Activated CD8-positive, alpha-beta memory T cell treated with anti-CD3 and anti-CD28 coated beads, Interleukin-2, amount 50 U/mL, for 24 hours (primary cell): ENCODE results near the gene FBXL16.

ENCODE experiments used
- DNase-seq: peaks from one replicate; pipeline ENCODE4 v3.0.0-alpha.2; 2020; ENCODE audit errors: extremely low read depth

FBXL16 gene

DNA sequence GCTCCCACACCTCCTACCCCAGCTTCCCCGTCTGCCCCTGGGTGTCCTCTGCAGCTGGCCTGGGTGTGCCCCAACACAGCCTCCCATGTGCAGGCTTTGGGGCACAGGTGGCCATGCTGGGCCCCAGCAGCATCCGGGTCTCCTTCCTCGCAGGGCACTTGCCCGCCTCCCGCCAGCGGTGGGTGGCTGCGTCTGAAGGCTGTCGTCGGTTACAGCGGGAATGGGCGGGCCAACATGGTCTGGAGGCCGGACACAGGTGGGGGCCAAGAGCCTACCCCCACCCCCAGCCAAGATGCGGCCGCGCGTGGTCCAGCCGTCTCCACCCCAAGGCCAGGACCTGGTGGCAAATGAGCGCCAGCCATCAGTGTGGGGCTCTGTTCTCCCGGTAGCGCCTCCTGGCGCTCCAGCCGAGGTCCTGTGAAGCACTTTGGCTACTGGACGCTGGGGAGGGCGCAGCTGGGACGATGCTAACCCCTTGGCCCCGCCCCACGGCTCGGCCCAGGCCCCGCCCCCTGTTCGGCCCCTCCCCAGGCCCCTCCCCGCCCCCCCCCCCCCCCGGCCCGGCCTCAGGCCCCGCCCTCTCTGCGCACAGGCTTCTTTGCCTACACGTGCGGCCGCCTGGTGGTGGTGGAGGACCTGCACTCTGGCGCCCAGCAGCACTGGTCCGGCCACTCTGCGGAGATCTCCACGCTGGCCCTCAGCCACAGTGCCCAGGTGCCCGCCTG lies 45.0 kb downstream of the FBXL16 start:
- no peak for DNase-seq

DNA sequence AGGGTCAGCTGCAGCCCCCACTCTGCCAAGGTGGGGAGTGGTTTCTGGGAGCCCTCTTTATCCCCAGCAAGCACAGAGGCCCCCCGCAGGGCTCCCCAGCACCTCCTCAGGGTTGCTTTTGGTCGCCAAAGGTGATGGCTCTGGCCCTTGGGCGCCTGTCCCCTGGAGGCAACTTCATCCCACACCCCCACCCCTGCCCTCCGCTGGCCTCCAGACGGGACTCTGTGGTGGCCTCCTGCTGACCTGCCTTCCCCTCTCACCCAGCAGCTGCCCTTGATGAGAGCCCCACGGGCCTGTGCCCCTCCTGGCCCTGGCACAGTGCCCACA lies 45.5 kb downstream of the FBXL16 start:
- DNase-seq: no peak

DNA sequence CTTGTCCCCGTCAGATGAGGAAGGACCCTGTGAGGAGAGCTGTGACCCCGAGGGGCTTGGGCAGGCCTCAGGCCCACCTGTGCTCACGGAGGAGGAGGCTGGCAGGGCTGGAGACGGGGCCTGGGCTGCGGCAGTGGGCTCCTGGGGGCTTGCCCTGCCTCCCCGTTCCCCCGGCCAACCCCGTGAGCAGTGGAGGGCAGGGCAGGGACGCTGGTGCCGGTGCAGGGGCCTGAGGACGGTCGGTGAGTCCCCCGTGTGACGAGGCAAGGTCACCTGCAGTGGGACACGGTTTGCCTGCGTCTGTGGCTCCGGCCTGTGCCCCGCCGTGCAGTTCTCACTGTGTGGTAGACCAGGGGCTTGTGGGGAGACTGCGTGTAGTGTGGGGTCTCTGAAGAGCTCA lies 46.0 kb downstream of the FBXL16 start:
- no peak for DNase-seq

DNA sequence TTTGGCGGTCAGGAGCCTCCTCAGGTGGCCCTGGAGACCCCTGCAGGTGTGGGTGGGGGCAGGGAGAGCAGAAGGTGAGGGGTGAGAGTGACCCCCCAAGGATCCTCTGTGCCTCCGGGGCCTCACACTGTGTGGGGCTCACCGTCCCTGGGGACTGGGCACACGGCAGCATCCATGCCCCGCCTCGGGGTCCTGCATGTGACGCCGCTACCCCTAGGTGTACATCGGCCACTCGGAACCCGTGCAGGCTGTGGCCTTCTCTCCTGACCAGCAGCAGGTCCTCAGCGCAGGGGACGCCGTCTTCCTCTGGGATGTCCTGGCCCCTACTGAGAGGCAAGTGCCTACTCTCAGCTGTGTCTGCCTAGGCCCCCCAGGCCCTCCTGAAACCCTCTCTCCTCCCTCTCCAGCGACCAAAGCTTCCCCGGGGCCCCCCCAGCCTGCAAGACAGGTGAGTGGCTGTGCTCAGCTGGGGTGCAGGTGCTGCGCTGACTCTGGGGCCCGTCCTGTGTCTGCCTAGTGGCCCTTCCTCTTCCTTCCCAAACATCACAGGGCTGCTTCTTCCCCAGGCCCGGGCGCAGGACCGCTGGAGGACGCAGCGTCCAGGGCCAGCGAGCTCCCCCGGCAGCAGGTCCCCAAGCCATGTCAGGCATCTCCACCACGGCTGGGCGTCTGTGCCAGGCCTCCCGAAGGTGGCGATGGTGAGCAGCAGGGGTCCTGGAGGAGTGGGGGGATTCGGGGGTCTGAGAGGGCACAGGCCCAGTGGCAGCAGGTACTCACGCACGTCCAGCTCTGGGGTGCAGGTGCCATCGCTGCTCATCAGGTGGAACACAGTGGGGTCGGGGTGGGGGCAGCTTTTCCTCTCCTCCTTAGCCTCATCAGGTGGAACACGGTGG lies 46.7 kb downstream of the FBXL16 start:
- no peak for DNase-seq

DNA sequence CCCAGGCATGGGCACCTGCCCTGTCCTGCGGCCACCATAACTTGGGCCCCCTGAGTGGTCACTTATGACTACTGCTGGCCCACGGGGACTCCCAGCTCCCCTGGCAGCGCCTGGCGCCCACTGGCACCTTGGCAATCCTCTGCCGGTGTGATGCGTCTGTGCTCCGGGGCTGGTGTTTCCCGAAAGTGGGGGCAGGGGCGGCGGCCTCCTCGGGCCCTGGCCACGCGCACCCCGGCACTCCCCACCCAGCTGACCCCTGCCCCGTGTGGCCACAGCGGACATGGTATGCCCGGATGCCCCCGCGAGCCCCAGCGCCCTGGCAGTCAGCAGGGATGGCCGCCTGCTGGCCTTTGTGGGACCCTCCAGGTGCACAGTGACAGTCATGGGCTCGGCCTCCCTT lies 48.1 kb downstream of the FBXL16 start:
- no peak for DNase-seq

DNA sequence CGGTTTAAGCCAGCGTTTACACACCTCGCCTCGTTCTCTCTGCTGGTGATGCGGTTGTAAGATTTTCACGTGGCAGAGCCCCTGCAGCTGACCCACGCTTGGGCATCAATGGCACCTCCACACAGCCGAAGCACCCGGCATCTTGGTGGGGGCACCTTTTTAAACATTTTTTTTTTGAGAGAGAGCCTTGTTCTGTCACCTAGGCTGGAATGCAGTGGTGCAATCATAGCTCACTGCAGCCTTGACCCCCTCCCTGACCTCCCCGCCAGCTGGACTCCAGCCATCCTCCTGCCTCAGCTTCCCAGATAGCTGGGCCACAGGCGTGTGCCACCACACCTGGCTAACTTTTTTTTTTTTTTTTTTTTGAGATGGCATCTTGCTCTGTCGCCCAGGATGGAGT lies 51.6 kb downstream of the FBXL16 start:
- no peak for DNase-seq

DNA sequence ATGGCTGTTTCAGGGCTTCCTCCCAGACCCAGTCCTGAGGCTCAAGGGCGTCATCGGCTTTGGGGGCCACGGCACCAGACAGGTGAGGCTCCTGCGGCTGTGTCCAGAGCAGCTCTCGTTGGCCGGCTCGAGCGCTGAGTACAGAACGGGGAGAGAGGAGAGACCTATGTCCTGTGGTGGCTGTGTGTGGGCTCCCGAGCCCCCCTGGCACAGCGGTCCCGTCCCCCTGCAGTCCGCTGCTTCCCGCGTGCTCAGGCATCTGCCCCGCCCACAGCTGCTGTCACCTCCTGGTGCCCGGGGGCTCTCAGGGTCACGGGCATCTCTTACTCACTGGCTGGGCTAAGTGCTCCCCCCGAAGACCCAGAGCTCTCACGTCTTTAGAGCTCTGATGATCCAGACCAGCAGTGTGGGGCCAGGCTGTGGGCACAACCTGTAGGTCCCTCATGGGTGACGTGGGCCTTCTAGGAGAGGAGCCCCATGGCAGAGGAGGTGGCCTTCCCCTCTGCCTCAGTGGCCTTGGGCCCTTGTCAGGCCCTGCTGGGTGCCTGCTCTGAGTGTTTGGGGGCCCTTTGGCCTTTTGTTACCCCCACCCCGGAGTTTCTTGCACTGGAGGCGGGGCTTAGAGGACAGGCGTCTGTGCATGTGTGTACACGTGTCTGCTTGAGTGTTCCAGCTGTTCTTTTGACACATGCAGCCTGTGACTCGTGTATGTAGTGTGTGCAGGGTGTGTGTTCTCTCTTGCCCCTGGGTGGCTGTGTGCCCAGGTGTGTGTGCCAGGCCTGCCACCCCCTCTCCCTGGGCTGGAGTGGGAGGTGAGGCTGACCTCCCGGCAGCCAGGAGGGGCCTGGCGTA lies 52.9 kb downstream of the FBXL16 start:
- no peak for DNase-seq

DNA sequence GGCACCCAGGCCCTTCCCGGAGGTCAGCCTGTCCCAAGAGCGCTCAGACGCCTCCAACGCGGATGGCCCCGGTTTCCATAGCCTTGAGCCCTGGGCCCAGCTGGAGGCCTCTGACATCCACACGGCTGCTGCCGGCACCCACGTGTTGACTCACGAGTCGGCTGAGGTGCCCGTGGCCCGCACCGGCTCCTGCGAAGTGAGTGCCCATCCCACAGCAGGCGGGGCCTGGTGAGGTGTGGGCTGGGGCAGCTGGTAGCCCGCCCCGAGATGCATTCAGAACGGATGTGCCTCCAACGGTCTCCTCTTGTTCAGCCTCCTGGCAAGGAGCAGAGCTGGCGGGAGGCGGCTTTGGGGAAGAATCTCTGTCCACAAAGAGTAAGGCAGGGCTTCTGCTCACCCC lies 53.8 kb downstream of the FBXL16 start:
- DNase-seq: no peak

DNA sequence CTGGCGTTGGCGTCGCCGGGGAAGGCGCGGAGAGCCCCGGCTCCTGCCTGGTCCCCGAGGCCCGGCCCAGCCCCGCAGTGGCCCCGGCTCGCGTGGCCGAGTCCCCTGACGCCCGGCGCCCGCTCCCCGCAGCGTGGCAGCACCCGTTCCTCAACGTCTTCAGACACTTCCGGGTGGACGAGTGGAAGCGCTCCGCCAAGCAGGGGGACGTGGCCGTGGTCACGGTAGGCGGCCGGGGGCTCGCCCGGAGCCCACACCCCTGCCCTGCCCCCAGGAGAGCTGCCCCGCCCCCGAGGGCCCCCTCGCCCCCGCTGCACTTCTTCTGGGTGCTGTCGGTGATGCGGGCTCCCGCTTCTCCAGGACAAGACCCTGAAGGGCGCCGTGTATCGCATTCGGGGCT lies 56.0 kb downstream of the FBXL16 start:
- DNase-seq: no peak

DNA sequence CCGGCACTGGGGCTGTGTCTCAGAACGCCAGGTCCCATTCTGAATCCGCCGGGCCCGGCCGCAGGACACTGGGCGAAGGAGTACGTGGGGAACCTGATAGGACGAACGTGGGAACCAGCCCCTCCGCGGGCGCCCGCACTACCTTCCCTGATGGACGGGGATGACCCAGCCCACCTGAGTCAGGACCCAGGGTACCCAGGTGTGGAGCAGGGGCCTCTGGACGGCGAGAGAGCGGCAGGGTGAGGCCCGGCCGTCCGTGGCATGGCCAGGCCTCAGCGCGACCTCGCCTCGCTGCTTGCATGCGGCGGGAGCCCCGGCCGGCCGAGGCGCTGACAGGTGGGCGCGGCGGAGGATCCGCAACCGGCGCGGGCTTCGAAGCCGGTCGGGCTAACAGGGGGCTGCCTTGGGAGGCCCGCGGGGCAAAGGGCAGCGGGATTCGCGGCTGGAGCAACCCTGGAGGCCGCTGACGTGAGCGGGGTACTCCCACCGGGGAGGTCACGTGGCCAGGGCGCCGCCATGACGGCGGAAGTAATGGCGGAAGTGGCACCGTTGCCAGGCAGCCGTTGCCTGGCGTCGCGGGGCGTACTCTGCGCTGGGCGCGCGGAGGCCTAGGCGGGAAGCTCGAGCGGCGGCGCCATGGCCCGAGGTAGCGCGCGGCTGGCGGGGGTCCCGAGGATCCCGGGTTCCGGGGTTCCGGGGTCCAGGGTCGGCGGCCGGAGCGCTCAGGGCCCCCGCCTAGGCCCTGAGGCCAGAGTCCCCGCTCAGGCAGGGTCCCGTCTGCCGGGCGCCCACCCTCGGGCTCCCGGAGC lies 56.6 kb downstream of the FBXL16 start, which contains the start of gene WDR90:
Gene WDR90, plus strand, starts transcription at position 585 of the 809 bp plus-strand sequence. Its CDS starts 52 bp downstream, at position 637.
- peak; percentile 82 for DNase-seq

DNA sequence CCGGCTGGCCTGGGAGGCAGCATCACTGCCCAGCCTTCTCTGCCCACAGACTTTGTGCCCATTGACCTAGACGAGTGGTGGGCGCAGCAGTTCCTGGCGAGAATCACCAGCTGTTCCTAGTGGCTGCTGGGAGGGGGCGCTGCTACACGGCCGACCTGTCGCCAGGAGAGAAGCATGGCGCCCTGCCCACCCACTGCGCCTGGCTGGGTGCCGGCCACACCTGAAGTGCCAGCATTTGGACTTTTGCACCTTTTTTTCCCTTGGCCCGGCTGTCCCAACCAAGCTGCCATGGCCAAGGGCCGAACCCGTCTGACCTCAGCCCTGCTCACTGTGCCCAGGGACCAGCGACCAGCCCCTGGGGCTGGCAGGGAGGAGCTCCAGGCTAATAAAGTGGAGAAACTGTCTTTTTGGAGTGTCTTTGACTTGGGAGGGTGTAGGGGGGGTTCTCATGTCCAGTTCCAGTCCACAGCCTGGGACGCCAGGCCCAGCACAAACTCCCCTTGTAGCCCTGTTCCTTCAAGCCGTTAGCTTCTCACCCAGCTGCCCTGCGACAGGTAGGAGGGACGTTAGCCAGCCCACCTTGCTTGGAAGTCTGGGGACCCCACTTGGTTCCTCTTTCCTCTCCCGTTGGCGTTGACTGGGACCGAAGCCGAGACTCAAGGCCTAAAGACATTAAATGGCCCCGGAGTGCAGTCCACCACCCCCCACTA lies 57.4 kb downstream of the FBXL16 start:
- DNase-seq: no peak

DNA sequence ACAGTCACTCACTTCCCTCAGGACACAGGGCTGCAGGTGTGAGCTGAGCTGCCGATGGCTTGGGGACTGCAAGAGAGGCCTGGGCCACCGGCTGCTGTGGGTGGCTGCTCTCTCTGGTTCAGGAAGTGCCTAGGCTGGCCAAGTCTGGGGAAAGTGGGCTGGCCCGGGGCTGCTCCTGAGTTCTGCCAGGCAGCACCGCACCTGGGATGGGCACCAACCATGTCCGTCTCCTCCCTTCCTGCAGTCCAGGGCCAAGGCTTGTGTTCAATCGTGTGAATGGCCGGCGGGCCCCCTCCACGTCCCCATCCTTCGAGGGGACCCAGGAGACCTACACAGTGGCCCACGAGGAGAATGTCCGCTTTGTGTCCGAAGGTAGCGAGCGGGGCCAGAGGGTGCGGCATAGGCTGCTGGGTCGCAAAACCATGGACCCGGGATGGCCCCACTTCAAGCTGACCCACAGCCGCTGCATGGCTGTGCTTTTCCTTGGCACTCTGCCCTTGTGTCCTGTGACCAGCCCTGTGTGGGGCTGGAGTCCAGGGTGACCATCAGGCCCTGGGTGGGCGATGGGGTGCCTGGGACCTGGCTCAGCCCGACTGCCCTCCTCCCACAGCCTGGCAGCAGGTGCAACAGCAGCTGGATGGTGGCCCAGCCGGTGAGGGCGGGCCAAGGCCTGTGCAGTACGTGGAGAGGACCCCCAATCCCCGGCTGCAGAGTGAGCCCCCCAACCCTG lies 58.3 kb downstream of the FBXL16 start:
- no peak for DNase-seq

DNA sequence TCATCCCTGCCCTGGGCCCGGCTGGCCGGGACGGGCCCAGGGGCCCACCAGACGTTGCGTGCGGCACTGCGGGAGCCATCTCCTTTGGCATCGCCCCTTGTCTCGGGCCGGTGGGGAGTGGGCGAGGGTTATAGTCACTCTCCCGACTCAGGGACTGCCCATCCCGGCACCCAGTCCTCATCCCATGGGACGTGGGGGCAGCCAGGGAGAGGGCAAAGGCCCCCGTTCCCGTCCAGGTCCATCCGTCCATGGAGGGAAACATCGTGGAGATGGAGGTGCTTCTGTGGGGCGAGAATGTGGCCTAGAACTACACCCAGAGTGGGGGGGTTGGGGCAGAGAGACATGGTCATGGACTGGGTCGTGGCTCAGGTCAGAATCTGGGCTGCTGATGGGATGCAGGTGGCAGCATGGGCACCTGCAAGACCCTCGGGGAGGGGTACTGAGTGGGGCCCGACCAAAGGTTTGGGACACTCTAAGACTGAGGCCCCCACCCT lies 58.9 kb downstream of the FBXL16 start:
- DNase-seq: no peak

DNA sequence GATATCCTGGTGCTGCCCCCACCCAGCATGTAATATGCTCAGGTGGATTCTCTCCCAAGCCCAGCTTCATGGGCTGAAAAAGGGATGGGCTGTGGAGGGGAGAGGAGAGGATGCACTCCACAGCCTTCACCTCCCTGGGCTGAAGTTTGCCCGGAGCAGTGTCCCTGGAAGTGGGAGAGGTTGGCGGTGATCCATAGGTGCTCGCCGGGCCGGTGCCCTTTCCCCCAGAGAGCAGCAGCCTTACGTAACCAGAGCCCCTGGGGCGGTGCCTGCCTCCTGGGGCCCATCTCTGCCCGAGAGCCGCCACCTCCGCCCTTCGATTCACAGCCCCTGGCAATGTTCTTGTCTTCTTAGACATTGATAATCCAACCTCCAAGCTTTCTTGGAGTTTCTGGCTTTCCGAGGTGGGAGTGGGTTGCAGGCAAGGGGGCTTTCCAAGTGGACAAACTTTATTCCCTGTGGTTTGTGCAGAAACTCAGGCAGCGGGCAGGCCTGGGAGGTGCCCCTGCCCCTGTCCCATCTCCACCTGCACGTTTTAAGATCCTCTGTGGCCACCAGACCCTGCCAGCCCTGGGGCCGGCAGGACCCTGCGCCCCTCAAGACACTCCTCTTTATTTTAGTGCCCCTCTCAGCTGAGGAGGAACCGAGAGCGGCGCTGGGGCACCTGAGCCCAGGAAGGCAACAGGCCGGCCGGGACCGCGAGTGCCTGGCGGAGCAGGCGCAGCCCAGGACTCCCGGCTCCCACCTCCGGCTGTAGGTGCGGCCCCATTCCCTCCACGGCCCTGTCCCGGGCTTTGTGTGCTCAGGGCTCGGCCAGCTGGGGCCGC lies 59.5 kb downstream of the FBXL16 start:
- no peak for DNase-seq

DNA sequence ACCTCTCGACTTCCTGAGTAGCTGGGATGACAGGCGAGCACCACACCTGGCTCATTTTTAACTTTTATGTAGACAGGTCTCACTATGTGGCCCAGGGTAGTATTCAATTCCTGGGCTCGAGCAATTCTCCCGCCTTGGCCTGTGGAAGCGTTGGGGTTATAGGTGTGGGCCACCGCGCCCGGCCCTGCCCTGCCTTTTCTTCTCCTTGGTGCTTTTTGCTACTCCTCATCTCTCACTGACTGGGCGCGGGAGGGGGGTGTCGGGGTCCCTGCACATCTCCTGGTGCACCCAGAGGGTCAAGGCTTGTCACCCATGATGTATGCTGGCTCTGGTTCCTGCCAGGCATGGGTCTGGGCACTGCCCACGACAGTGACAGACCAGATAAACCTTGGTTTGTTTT lies 61.0 kb downstream of the FBXL16 start:
- no peak for DNase-seq

DNA sequence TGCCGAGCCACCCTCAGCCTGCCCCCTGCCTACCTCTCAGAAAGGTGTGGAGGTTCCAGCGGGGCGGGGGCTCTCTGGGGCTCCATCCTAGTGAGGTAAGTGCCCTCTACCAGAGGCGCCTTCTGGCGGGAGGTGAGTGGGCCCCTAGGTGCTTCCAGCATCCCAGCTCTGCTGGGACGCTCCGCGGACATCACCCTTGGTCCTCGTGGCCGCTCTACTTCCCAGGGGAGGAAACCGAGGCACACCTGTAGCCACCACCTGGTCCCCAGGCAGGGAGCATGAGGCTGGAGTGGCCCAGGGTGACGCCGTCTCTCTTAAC lies 62.6 kb downstream of the FBXL16 start:
- no peak for DNase-seq
